ENCODE results near the gene PPL.
"Not testable (repeated sequence)": the region's sequence is repeated elsewhere in the genome, so short reads cannot be mapped to it uniquely, and the experiment has no call there.

PPL gene

DNA sequence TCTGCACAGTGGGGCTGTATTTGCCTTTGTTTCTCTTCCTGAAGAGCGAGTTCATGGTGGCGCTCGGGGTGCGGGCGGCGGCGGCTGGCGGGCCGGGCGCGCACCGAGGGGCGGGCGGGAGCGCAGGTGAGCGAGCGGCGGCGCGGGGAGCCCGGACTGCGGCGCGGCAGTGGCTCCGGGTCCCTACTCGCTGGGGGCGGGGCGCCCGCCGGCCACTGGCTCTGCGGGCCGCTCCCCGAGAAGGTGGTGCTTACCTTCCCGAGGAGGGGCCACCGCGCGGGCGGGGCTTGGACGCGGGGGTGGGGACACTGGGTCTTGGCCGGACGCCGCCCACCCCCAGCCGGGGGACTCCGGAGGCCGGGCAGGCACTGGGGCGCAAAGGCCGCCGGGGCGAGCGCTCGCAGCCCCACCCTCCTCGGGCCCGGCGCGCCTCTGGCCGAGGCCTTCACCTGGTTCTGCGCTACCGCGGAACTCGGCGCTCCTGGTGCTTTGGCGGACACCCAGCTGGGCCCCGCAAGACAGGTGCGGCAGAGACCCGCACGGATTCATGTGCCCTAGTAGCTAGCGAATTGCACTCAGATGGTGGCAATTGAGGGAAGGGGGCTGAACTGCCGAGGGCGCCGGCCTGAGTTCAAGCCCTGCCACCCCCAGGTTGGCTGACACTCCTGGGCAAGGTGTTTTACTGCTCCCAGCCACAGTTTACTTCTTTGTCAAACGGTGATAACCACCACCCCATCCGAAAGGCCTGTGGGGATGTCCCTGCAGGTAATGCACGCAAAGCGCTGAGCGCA is at the start of gene PPL:
Gene PPL (minus strand): TSS at position 158 of the 791 bp plus-strand sequence. CDS start 103 bp downstream, at position 55.
- in situ Hi-C loops (cut with MboI; ENCODE audit: low sequenced_read_pairs): no loop called here

- in situ Hi-C loops (cut with MboI; ENCODE audit: low sequenced_read_pairs): no loop called here
Measured at GRCh38 chr16:4984174-4984990, 47.4 kb upstream of the PPL start.

DNA sequence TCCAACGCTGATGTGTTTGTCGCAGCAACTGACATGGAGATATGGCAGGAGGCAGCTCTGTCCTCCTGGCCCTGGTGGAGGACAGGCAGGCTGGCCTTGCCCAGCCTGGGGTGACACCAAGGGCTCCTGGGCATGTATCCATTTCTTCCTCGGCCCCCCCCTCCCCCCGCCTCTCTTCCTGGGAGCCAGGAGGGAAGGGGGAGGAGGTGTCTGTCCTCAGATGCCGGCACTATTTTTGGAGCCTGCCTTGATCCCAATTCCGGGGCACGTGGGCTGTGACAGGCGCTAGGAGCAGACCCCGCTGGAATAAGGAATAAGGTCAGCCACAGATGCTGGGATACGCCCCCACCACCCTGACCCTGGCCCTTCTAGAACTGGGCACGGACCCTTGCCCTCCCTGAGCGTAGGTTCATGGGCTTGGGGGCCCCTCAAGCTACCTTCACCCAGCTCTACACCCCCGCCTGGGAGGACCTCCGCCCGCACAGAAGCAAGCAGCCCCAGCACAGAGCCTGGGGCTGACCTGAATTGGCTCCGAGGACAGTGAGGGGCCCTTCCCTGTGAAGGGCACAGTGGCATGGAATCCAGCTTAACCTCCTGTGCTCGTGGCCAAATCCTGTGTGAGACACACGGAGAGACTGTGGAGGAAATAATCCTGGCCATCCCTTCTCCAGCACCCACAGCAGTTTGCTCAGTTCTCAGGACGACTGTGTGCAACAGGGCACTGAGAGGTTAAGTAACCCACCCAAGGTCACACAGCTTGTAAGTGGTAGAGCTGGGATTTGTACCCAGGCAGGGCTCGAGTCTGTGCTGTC is 45.3 kb upstream of the PPL start:
- in situ Hi-C loops (cut with MboI; ENCODE audit: low sequenced_read_pairs): no loop called here

- in situ Hi-C loops (cut with MboI; ENCODE audit: low sequenced_read_pairs): no loop called here
Measured at GRCh38 chr16:4981473-4981872, 44.5 kb upstream of the PPL start.

DNA sequence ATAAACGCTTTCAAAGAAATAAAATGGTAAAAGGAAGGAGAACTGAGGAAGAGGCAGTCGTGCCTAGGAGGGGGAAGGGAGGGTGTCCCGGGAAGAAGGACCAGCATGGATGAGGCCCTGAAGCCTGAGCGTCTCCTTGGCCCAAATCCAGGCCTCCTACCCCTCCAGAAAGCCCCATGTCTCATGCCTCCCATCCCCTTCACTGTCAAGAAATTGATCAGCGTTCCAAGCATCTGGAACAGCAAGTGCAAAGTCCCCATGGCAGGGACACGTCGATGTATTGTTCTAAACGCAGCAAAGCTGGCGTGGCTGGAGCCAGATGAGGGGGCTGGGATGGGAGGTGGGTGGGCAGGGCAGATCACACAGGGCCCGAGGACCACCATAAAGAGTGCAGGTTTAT is 43.7 kb upstream of the PPL start:
- in situ Hi-C loops (cut with MboI; ENCODE audit: low sequenced_read_pairs): no loop called here

DNA sequence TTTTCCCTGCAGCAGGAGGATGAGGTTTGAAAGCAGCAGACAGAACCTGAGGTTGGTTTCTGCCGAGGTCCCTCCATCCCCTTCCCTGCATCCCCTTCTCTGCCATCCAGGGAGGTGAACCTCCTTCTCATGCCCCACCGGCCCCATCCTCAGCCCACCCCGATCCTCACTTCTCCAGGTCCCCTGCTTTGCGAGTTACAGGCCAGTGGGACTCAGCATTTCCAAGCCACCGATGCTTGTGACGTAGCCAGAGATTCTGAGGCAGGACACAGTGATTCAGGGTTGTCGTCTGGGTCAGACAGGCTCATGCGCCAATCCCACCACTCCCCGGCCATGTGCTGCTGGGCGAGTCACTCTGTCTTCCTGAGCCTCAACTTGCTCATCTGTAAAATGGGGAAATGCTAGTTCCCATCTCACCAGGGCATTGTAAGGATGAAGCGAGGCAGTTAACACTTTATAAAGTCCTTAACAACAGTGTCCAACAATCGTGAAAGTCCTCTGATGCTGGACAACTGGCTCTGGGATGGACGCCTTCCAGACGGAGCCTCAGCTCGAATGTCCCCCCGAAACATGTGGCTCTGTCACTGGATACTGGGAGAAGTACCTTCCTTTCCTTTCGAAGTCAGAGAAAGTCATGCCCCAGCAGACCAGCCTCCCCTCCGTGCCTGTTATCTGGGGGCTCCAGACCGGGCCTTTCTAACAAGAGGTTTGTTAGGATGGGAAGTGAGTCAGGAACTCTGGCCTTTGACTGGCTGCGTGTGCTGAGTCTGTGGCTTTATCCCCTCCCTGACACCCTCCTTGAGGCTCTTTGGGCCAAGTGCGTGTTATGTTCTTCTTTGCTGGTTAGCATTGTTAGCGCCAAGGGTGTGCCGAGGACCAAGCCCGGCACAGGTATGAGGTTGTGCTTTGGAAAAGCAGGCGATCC is 43.0 kb upstream of the PPL start:
- in situ Hi-C loops (cut with MboI; ENCODE audit: low sequenced_read_pairs): no loop called here

GRCh38 chr16:4979164-4979563 is 42.2 kb upstream of the PPL start:
- in situ Hi-C loops (cut with MboI; ENCODE audit: low sequenced_read_pairs): no loop called here

DNA sequence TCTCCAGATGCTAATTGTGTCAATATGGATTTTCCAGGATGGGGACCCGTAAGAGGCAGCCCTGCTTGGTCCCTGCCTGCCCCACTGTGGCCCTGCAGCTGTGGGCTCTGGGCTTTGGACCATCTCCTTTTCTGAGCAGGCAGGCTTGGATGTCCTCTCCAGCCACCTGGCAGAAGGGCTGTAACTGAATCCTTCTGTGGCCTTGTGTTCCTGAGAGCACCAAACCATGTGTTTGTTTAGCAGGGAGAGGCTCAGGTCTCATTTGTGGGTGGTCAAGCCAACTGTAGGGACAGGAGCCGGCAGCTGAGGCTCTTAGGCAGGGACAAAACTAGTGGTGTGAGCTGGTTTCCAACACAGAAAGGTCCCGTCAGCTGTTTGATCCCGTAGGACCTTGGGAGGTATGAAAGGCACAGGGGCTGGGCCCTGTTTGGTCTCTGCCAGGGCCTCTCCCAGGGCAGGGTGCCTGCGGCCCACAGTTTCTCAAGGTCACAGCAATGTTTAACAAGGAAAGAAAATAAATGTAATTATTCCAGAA is 39.7 kb upstream of the PPL start:
- in situ Hi-C loops (cut with MboI; ENCODE audit: low sequenced_read_pairs): no loop called here

- in situ Hi-C loops (cut with MboI; ENCODE audit: low sequenced_read_pairs): no loop called here
Measured at GRCh38 chr16:4976079-4976478, 39.1 kb upstream of the PPL start.

GRCh38 chr16:4972938-4973587 is 36.1 kb upstream of the PPL start:
- in situ Hi-C loops (cut with MboI; ENCODE audit: low sequenced_read_pairs): no loop called here

DNA sequence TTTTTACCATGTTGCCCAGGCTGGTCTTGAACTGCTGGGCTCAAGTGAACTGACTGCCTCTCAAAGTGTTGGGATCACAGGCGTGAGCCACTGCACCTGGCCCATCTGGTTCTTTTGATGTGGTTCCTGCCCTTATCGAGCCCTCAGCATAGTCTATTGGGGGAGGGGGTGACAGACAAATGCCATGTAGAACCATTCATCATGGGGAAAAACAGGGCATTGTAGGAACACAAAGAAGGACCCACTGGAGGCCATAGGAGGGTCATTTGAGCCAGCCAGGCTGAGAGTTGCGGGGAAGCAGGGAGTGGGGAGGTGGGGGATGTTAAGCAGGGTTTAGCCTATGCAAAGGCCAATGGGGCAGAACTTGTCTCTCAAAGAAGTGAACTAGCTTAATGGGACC is 33.1 kb upstream of the PPL start:
- in situ Hi-C loops (cut with MboI; ENCODE audit: low sequenced_read_pairs): no loop called here

GRCh38 chr16:4968879-4969483 is 32.0 kb upstream of the PPL start:
- in situ Hi-C loops (cut with MboI; ENCODE audit: low sequenced_read_pairs): no loop called here

GRCh38 chr16:4968278-4968677 is 31.3 kb upstream of the PPL start:
- in situ Hi-C loops (cut with MboI; ENCODE audit: low sequenced_read_pairs): not testable (repeated sequence)

DNA sequence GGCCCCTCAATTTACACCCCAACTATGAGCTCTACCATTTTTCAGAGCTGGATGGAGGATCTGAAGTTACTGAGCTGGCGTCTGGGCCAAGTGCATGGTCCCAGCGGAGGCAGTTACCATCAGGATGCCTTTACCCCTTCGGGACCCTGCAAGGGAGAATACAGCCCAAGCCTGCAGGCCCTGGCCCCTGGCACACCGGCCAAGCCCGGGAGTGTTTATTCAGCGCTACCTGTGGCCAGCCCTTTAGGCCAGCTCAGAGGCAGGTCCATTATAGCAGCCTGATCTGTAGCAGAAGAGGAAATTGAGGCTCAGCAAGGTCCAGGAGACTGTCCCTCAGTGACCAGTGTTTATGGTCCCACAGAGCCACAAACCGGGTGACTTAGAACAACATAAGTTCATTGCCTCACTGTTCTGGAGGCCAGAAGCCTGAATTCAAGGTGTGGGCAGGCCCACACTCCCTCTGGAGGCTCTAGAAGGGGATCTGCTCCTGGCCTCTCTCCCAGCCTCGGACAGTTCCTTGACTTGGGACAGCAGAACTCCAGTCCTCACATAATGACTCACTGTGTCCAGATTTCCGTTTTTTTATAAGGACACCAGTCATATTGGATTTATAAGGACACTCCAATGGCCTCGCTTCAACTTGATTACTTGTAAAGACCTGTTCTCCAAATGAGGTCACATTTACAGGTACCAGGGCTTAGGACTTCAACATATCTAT is 29.9 kb upstream of the PPL start:
- in situ Hi-C loops (cut with MboI; ENCODE audit: low sequenced_read_pairs): no loop called here

DNA sequence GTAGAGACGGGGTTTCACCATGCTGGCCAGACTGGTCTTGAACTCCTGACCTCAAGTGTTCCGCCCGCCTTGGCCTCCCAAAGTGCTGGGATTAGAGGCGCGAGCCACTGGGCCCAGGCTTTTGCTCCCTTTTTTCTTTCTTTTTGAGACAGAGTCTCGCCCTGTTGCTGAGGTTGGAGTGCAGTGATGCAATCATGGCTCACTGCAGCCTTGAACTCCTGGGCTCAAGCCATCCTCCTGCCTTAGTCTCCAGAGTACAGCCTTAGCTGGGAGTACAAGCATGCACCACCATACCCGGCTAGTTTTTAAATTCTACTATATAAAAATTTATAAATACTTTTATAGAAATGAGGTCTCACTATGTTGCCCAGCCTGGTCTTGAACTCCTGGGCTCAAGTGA is 26.6 kb upstream of the PPL start:
- in situ Hi-C loops (cut with MboI; ENCODE audit: low sequenced_read_pairs): not testable (repeated sequence)

GRCh38 chr16:4962716-4963115 is 25.8 kb upstream of the PPL start:
- in situ Hi-C loops (cut with MboI; ENCODE audit: low sequenced_read_pairs): no loop called here

DNA sequence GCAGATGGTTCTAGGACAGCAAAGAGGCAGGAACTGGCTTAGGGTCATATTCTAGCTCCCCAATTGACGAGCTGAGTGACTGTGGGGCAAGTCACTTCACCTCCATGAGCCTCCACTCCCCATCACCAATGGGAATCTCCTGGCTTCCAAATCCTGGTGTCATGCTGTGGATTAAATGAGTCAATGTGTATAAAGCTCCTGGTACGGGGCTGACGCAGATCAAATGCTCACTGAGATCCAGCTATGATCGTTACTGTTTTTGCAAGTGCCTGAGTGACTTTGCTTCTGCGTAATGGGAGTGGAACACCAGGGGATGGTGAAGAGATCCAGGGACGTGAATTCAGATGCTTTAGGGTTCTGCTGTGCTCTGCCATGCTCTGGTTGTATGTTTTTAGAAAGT is 23.6 kb upstream of the PPL start:
- in situ Hi-C loops (cut with MboI; ENCODE audit: low sequenced_read_pairs): no loop called here
